Stimulated activated CD8-positive, alpha-beta memory T cell treated with anti-CD3 and anti-CD28 coated beads, Interleukin-7, amount 100 ng/mL, for 1 hour (primary cell): ENCODE data around the gene LRP4.

Experiments used
- DNase-seq, 2 donors: peaks; one replicate each; pipeline ENCODE4 v3.0.0-alpha.2; 2020; ENCODE audit warnings: low read depth in 2 of 2

The LRP4 gene

GRCh38 chr11:46895821-46896220, 22.5 kb downstream of the LRP4 start:
- DNase-seq = no peak

GRCh38 chr11:46894961-46895360, 23.4 kb downstream of the LRP4 start:
- DNase-seq = no peak

- no peak for DNase-seq
Measured at GRCh38 chr11:46894506-46894905, 23.8 kb downstream of the LRP4 start.

GRCh38 chr11:46892838-46893237, 25.5 kb downstream of the LRP4 start:
- no peak for DNase-seq

GRCh38 chr11:46892109-46892508, 26.2 kb downstream of the LRP4 start:
- DNase-seq = no peak

- no peak for DNase-seq
Measured at GRCh38 chr11:46890665-46891064, 27.7 kb downstream of the LRP4 start.

GRCh38 chr11:46889689-46890475, 28.5 kb downstream of the LRP4 start:
- peak; percentile 43 to 64 for DNase-seq

GRCh38 chr11:46889251-46889650, 29.1 kb downstream of the LRP4 start:
- no peak for DNase-seq

GRCh38 chr11:46888636-46889035, 29.7 kb downstream of the LRP4 start:
- DNase-seq = no peak

GRCh38 chr11:46886211-46886610, 32.1 kb downstream of the LRP4 start:
- no peak for DNase-seq

GRCh38 chr11:46879056-46879585, 39.2 kb downstream of the LRP4 start:
- DNase-seq = no peak

- no peak for DNase-seq
Measured at GRCh38 chr11:46877580-46877979, 40.8 kb downstream of the LRP4 start.

- DNase-seq = no peak
Measured at GRCh38 chr11:46876471-46876870, 41.9 kb downstream of the LRP4 start.

GRCh38 chr11:46874586-46874985, 43.8 kb downstream of the LRP4 start:
- DNase-seq = no peak

- no peak for DNase-seq
Measured at GRCh38 chr11:46868912-46869311, 49.4 kb downstream of the LRP4 start.

- no peak for DNase-seq
Measured at GRCh38 chr11:46865340-46865739, 53.0 kb downstream of the LRP4 start.

GRCh38 chr11:46860218-46860617, 58.1 kb downstream of the LRP4 start:
- no peak for DNase-seq

GRCh38 chr11:46858920-46859546, 59.3 kb downstream of the LRP4 start:
- no peak for DNase-seq

- DNase-seq = no peak
Measured at GRCh38 chr11:46857666-46858065, 60.7 kb downstream of the LRP4 start.

- DNase-seq = no peak
Measured at GRCh38 chr11:46856605-46857343, 61.6 kb downstream of the LRP4 start.

- no peak for DNase-seq
Measured at GRCh38 chr11:46855863-46856262, 62.5 kb downstream of the LRP4 start.

- no peak for DNase-seq
Measured at GRCh38 chr11:46855167-46855566, 63.2 kb downstream of the LRP4 start.
